HEK293 (cell line): Measurements from ENCODE around the gene ZFAND3.

Source experiments
- CTCF ChIA-PET: fragments of 350-600 bp; formaldehyde crosslinking; extraction: SDS; loops from one replicate; lab custom pipeline; 2021; ENCODE audit warnings: antibody characterized with exemption; lab: Yijun Ruan, JAX
- POLR2A ChIA-PET: fragments of 300-600 bp; formaldehyde crosslinking; extraction: SDS; loops from one replicate; lab custom pipeline; 2020; ENCODE audit warnings: antibody characterized with exemption, inconsistent platforms; lab: Yijun Ruan, JAX
- H3K27ac ChIP-seq: fragments of 200-500 bp; sonication (Bioruptor generic); 2 replicates; pipeline ENCODE4 v1.5.1; 2014; ENCODE audit warnings: low read depth, low read length, control low read depth, inconsistent platforms; ENCODE audit errors: extremely low read depth
- H3K36me3 ChIP-seq, 2 experiments: fragments of 200-500 bp in 1 of 2; sonication (Bioruptor generic) in 1 of 2; 1 replicate in 1 of 2; 2 replicates in 1 of 2; pipeline ENCODE4 v1.5.1; 2014 to 2017; ENCODE audit warnings: inconsistent platforms in 2 of 2, low read length in 2 of 2; ENCODE audit not compliant: control insufficient read depth in 2 of 2, insufficient read depth in 1 of 2
- H3K4me1 ChIP-seq: fragments of 200-500 bp; sonication (Bioruptor generic); 2 replicates; pipeline ENCODE4 v1.5.1; 2014; ENCODE audit warnings: mild to moderate bottlenecking, low read length, inconsistent platforms; ENCODE audit not compliant: control insufficient read depth, insufficient read depth
- H3K4me3 ChIP-seq: 2 replicates; pipeline ENCODE4 v1.5.1; 2011; ENCODE audit warnings: low read depth, mild to moderate bottlenecking, control low read depth, low read length, moderate library complexity
- H3K9me3 ChIP-seq: fragments of 200-500 bp; sonication (Bioruptor generic); 2 replicates; pipeline ENCODE4 v1.5.1; 2014; ENCODE audit warnings: low read depth, low read length, inconsistent platforms; ENCODE audit not compliant: control insufficient read depth, insufficient read depth
- BCL11B ChIP-seq: fragments of 450-650 bp; formaldehyde crosslinking; IDR thresholded peaks from 2 replicates; pipeline ENCODE4 v1.5.1; 2016; ENCODE audit warnings: low read depth, missing biosample characterization, missing genetic modification characterization
- GLIS1 ChIP-seq: fragments of 450-650 bp; formaldehyde crosslinking; IDR thresholded peaks from 2 replicates; pipeline ENCODE4 v1.5.1; 2016; ENCODE audit warnings: missing biosample characterization, missing genetic modification characterization
- KLF8 ChIP-seq: fragments of 450-650 bp; formaldehyde crosslinking; IDR thresholded peaks from 2 replicates; pipeline ENCODE4 v1.5.1; 2016; ENCODE audit warnings: missing biosample characterization, missing genetic modification characterization
- MYNN ChIP-seq: fragments of 450-650 bp; formaldehyde crosslinking; IDR thresholded peaks from 2 replicates; pipeline ENCODE4 v1.5.1; 2016; ENCODE audit warnings: missing biosample characterization, missing genetic modification characterization, borderline replicate concordance
- OSR2 ChIP-seq: fragments of 450-650 bp; formaldehyde crosslinking; IDR thresholded peaks from 2 replicates; pipeline ENCODE4 v1.5.1; 2016; ENCODE audit warnings: missing biosample characterization, missing genetic modification characterization
- PRDM6 ChIP-seq: fragments of 450-650 bp; formaldehyde crosslinking; IDR thresholded peaks from 2 replicates; pipeline ENCODE4 v1.5.1; 2017; ENCODE audit warnings: missing biosample characterization, missing genetic modification characterization
- SALL2 ChIP-seq: fragments of 450-650 bp; formaldehyde crosslinking; IDR thresholded peaks from 2 replicates; pipeline ENCODE4 v1.5.0; 2017; ENCODE audit warnings: missing biosample characterization, mild to moderate bottlenecking, missing genetic modification characterization, borderline replicate concordance
- ZNF211 ChIP-seq: fragments of 450-650 bp; formaldehyde crosslinking; IDR thresholded peaks from 2 replicates; pipeline ENCODE4 v1.5.1; 2016; ENCODE audit warnings: low read depth, missing biosample characterization, missing genetic modification characterization
- ZNF350 ChIP-seq: fragments of 450-650 bp; formaldehyde crosslinking; IDR thresholded peaks from 2 replicates; pipeline ENCODE4 v1.5.0; 2017; ENCODE audit warnings: missing biosample characterization, mild to moderate bottlenecking, missing genetic modification characterization
- ZNF37A ChIP-seq: fragments of 450-650 bp; IDR thresholded peaks from 2 replicates; pipeline ENCODE4 v1.5.1; 2018; ENCODE audit warnings: missing biosample characterization, missing genetic modification characterization
- ZNF449 ChIP-seq: fragments of 450-650 bp; formaldehyde crosslinking; IDR thresholded peaks from 2 replicates; pipeline ENCODE4 v1.5.1; 2017; ENCODE audit warnings: missing biosample characterization, mild to moderate bottlenecking, missing genetic modification characterization, moderate library complexity
- ZNF518A ChIP-seq: fragments of 450-650 bp; formaldehyde crosslinking; conservative IDR thresholded peaks from 2 replicates; pipeline ENCODE4 v1.5.1; 2016; ENCODE audit warnings: low read depth, missing biosample characterization, missing genetic modification characterization
- ZNF529 ChIP-seq: fragments of 450-650 bp; formaldehyde crosslinking; IDR thresholded peaks from 2 replicates; pipeline ENCODE4 v1.5.1; 2017; ENCODE audit warnings: missing genetic modification characterization, missing biosample characterization; ENCODE audit not compliant: insufficient replicate concordance
- ZNF548 ChIP-seq: fragments of 450-650 bp; formaldehyde crosslinking; IDR thresholded peaks from 2 replicates; pipeline ENCODE4 v1.5.1; 2016; ENCODE audit warnings: missing biosample characterization, missing genetic modification characterization
- ZNF610 ChIP-seq: fragments of 450-650 bp; formaldehyde crosslinking; IDR thresholded peaks from 2 replicates; pipeline ENCODE4 v1.5.1; 2016; ENCODE audit warnings: missing biosample characterization, missing genetic modification characterization, borderline replicate concordance
- ZNF791 ChIP-seq: fragments of 450-650 bp; formaldehyde crosslinking; IDR thresholded peaks from 2 replicates; pipeline ENCODE4 v1.5.1; 2016; ENCODE audit warnings: missing biosample characterization, missing genetic modification characterization
- ZNF837 ChIP-seq: fragments of 450-650 bp; formaldehyde crosslinking; IDR thresholded peaks from 2 replicates; pipeline ENCODE4 v1.5.1; 2016; ENCODE audit warnings: missing biosample characterization, missing genetic modification characterization
- TF ChIP-seq, protein P1 (sequence below): fragments of 450-650 bp; formaldehyde crosslinking; IDR thresholded peaks from 2 replicates; pipeline ENCODE4 v1.5.1; 2017; ENCODE audit warnings: missing biosample characterization, missing genetic modification characterization

Gene ZFAND3

GRCh38 chr6:38080360-38080759 lies 260.8 kb downstream of the ZFAND3 start (continued):
- TF ChIP-seq ZNF518A (tag by site-specific recombination) (no peak), PRDM6 (tag by site-specific recombination) (peak; percentile 78), BCL11B (no peak), ZNF837 (no peak), ZNF610 (tag by site-specific recombination) (no peak), ZNF548 (tag by site-specific recombination) (no peak), ZNF350 (tag by site-specific recombination) (0 out of 2 replicates have a peak, but pooled peaks have one; percentile 32), ZNF791 (tag by site-specific recombination) (no peak), GLIS1 (tag by site-specific recombination) (no peak), ZNF37A (tag by site-specific recombination) (no peak), SALL2 (tag by site-specific recombination) (no peak), KLF8 (tag by site-specific recombination) (no peak), MYNN (tag by site-specific recombination) (no peak), OSR2 (no peak), ZNF211 (tag by site-specific recombination) (no peak), ZNF529 (tag by site-specific recombination) (no peak), ZNF449 (no peak)
- TF ChIP-seq, protein P1, sequence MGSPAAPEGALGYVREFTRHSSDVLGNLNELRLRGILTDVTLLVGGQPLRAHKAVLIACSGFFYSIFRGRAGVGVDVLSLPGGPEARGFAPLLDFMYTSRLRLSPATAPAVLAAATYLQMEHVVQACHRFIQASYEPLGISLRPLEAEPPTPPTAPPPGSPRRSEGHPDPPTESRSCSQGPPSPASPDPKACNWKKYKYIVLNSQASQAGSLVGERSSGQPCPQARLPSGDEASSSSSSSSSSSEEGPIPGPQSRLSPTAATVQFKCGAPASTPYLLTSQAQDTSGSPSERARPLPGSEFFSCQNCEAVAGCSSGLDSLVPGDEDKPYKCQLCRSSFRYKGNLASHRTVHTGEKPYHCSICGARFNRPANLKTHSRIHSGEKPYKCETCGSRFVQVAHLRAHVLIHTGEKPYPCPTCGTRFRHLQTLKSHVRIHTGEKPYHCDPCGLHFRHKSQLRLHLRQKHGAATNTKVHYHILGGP (tag by site-specific recombination) = peak; percentile 34; the same call in 1 of the 2 replicates

GRCh38 chr6:38080889-38081288 lies 261.4 kb downstream of the ZFAND3 start:
- Histone ChIP-seq H3K4me1 (peaks cover 13% of the 10 kb centered on the region), H3K9me3 (no peaks in the 10 kb centered on the region), H3K4me3 (no peak overlapping the region), H3K27ac (no peak overlapping the region), H3K36me3 (peaks cover 0 to 8% of the 10 kb centered on the region in 2 experiments; a peak in 1 of 3 replicates)
- TF ChIP-seq, protein P1 (tag by site-specific recombination) = peak; percentile 16; the same call in 1 of the 2 replicates
- TF ChIP-seq ZNF211 (tag by site-specific recombination) = no peak
- ChIA-PET CTCF (no interaction called here), POLR2A (no interaction called here)
